ENCODE measurements around the gene FBXW9.
"Not testable (repeated sequence)": the region's sequence is repeated elsewhere in the genome, so short reads cannot be mapped to it uniquely, and the experiment has no call there.

FBXW9 gene

GRCh38 chr19:12696366-12697335 is at the start of gene FBXW9:
TSS of gene FBXW9 (minus strand) at chr19:12696631. CDS start at chr19:12696581, 50 bp downstream.
- DNase-seq = peak; percentile 98

GRCh38 chr19:12745166-12745897 is 48.9 kb upstream of the FBXW9 start:
- DNase-seq = no peak

- no peak for DNase-seq
Observed at GRCh38 chr19:12737835-12738351, 41.5 kb upstream of the FBXW9 start.

- DNase-seq = peak; percentile 77
Observed at GRCh38 chr19:12736995-12737834, 40.8 kb upstream of the FBXW9 start, which contains the start of gene GET3. TSS of gene GET3 (plus strand) at chr19:12737497. CDS start at chr19:12737506, 9 bp downstream.

- DNase-seq = peak; percentile 41
Observed at GRCh38 chr19:12733369-12734214, 37.2 kb upstream of the FBXW9 start.

- no peak for DNase-seq
Observed at GRCh38 chr19:12731337-12731736, 34.9 kb upstream of the FBXW9 start.

- DNase-seq = no peak
Observed at GRCh38 chr19:12730064-12730463, 33.6 kb upstream of the FBXW9 start.

- no peak for DNase-seq
Observed at GRCh38 chr19:12727745-12728433, 31.5 kb upstream of the FBXW9 start.

- no peak for DNase-seq
Observed at GRCh38 chr19:12726988-12727316, 30.5 kb upstream of the FBXW9 start.

- not testable (repeated sequence) for DNase-seq
Observed at GRCh38 chr19:12725612-12726011, 29.2 kb upstream of the FBXW9 start.

- DNase-seq = peak; percentile 58
Observed at GRCh38 chr19:12723641-12724426, 27.4 kb upstream of the FBXW9 start, which contains the start of gene TNPO2. TSS of gene TNPO2 (minus strand) at chr19:12723932. CDS start at chr19:12720977, 2,955 bp downstream.

GRCh38 chr19:12723381-12723640 is 26.9 kb upstream of the FBXW9 start:
- DNase-seq = no peak

- peak; percentile 87 for DNase-seq
Observed at GRCh38 chr19:12722566-12723380, 26.3 kb upstream of the FBXW9 start.

- DNase-seq = peak; percentile 60
Observed at GRCh38 chr19:12721656-12722565, 25.5 kb upstream of the FBXW9 start.

- no peak for DNase-seq
Observed at GRCh38 chr19:12720851-12721655, 24.6 kb upstream of the FBXW9 start.

GRCh38 chr19:12720296-12720695 is 23.9 kb upstream of the FBXW9 start:
- DNase-seq = no peak

- no peak for DNase-seq
Observed at GRCh38 chr19:12715929-12716328, 19.5 kb upstream of the FBXW9 start.

Data from activated CD4-positive, CD25-positive, alpha-beta regulatory T cell treated with anti-CD3 and anti-CD28 coated beads, Interleukin-2, amount 50 U/mL, for 72 hours (primary cell).